HepG2 (cell line): ENCODE results near the gene NPHS1. TPM values are rescaled to one million over a fixed set of nuclear protein-coding genes. Genes with fewer than 3 reads are reported as not detected.

Experiments
- ATAC-seq: fragments of 200-7000 bp; cut with Tn5 transposase; 3 replicates; pipeline ENCODE4 v1.9.1; 2020; ENCODE audit warnings: mild to moderate bottlenecking, moderate library complexity
- BruUV-seq: library from RNA; stranded (reverse); fragments of 400-500 nt; replicated peaks from 2 replicates; lab custom pipeline; 2021; lab: Mats Ljungman, UMichigan
- CTCF ChIA-PET: fragments of 300-600 bp; formaldehyde crosslinking; extraction: SDS; loops from one replicate; lab custom pipeline; 2021; ENCODE audit warnings: low total read pairs, inconsistent platforms, low intra/inter-chr PET ratio; lab: Yijun Ruan, JAX
- POLR2A ChIA-PET: fragments of 350-600 bp; sonication (Branson Sonifier 250); formaldehyde crosslinking; loops from one replicate; lab custom pipeline; 2020; ENCODE audit warnings: antibody characterized with exemption, inconsistent platforms; lab: Yijun Ruan, JAX
- DNase-seq: peaks from one replicate; pipeline ENCODE4 v3.0.0-alpha.2; 2015; ENCODE audit warnings: low spot score
- FAIRE-seq: peaks from 3 replicates; lab custom pipeline; 2011; peaks lifted over from hg19 to GRCh38; lab: Jason Lieb, UNC
- H2AFZ ChIP-seq: one replicate; pipeline ENCODE4 v1.6.1; 2011; ENCODE audit warnings: low read length, inconsistent platforms
- H3K27ac ChIP-seq: fragments of 300-600 bp; 3 replicates; pipeline ENCODE4 v1.8.0; 2011; ENCODE audit warnings: mixed run types, mild to moderate bottlenecking, mixed read lengths, low read length, inconsistent platforms; ENCODE audit not compliant: insufficient read depth; ENCODE audit errors: extremely low read length
- H3K27me3 ChIP-seq, 2 experiments: fragments of 200-600 bp in 1 of 2; 2 replicates in 1 of 2; 3 replicates in 1 of 2; pipeline versions ENCODE4 v1.6.0 to v1.8.0; 2011; ENCODE audit warnings: low read length in 2 of 2, mild to moderate bottlenecking in 2 of 2, moderate library complexity in 2 of 2, inconsistent platforms in 1 of 2; ENCODE audit not compliant: insufficient read depth in 2 of 2, control insufficient read depth in 1 of 2
- H3K36me3 ChIP-seq, 2 experiments: fragments of 200-600 bp in 1 of 2; replicated peaks in 1 of 2; 2 replicates in 1 of 2; 3 replicates in 1 of 2; pipeline versions ENCODE4 v1.5.1 to v1.8.0; 2011; ENCODE audit warnings: low read length in 2 of 2, inconsistent platforms in 1 of 2; ENCODE audit not compliant: insufficient read depth in 2 of 2, control insufficient read depth in 1 of 2
- H3K4me1 ChIP-seq: 2 replicates; pipeline ENCODE4 v1.5.1; 2012; ENCODE audit warnings: low read length, inconsistent platforms; ENCODE audit not compliant: insufficient read depth
- H3K4me2 ChIP-seq: 2 replicates; pipeline ENCODE4 v1.6.0; 2011; ENCODE audit warnings: low read depth, low read length, inconsistent platforms
- H3K4me3 ChIP-seq, 3 experiments: fragments of 200-600 bp in 1 of 3; sonication (generic), shearing (Covaris generic) in 1 of 3; replicated peaks in 1 of 3; 2 replicates each; pipeline ENCODE4 v1.5.1; 2011 to 2016; ENCODE audit warnings: low read length in 3 of 3, inconsistent platforms in 2 of 3, low read depth in 2 of 3, mild to moderate bottlenecking in 2 of 3, control low read depth in 1 of 3, mixed read lengths in 1 of 3; ENCODE audit not compliant: insufficient read depth in 1 of 3
- H3K79me2 ChIP-seq: one replicate; pipeline ENCODE4 v1.6.1; 2011; ENCODE audit warnings: low read length, inconsistent platforms; ENCODE audit not compliant: insufficient read depth
- H3K9ac ChIP-seq: 2 replicates; pipeline ENCODE4 v1.6.0; 2011; ENCODE audit warnings: mild to moderate bottlenecking, low read depth, low read length, inconsistent platforms; ENCODE audit not compliant: insufficient read depth
- H3K9me3 ChIP-seq: 2 replicates; pipeline ENCODE4 v1.5.1; 2012; ENCODE audit warnings: mild to moderate bottlenecking, low read length
- H4K20me1 ChIP-seq: 2 replicates; pipeline ENCODE4 v1.6.0; 2011; ENCODE audit warnings: inconsistent platforms, mild to moderate bottlenecking, low read length, moderate library complexity; ENCODE audit not compliant: insufficient read depth
- HNRNPK ChIP-seq: fragments of 200-400 bp; formaldehyde crosslinking; IDR thresholded peaks from 2 replicates; pipeline ENCODE4 v1.6.1; 2018; ENCODE audit warnings: low read length, low read depth, moderate library complexity, mild to moderate bottlenecking; ENCODE audit not compliant: poor library complexity, severe bottlenecking
- HNRNPLL ChIP-seq: fragments of 200-400 bp; formaldehyde crosslinking; IDR thresholded peaks from 2 replicates; pipeline ENCODE4 v1.6.1; 2017; ENCODE audit warnings: mild to moderate bottlenecking, low read depth, low read length; ENCODE audit not compliant: poor library complexity, severe bottlenecking
- NFIB ChIP-seq: sonication (generic); formaldehyde crosslinking; IDR thresholded peaks from 2 replicates; pipeline ENCODE4 v1.9.0; 2021; ENCODE audit warnings: missing genetic modification reagents, mild to moderate bottlenecking, borderline replicate concordance
- PHF21A ChIP-seq: sonication (generic); formaldehyde crosslinking; IDR thresholded peaks from 2 replicates; pipeline ENCODE4 v1.5.0; 2020; ENCODE audit warnings: mild to moderate bottlenecking, missing genetic modification reagents
- SMARCC2 ChIP-seq: fragments of 450-650 bp; IDR thresholded peaks from 2 replicates; pipeline ENCODE4 v1.6.1; 2017; ENCODE audit warnings: antibody characterized with exemption, mild to moderate bottlenecking
- ZFP90 ChIP-seq: sonication (generic); formaldehyde crosslinking; IDR thresholded peaks from 2 replicates; pipeline ENCODE4 v1.8.0; 2022; ENCODE audit warnings: missing genetic modification reagents, mild to moderate bottlenecking, inconsistent platforms, borderline replicate concordance
- ZFX ChIP-seq: sonication (generic); formaldehyde crosslinking; IDR thresholded peaks from 2 replicates; pipeline ENCODE4 v1.4.0; 2020; ENCODE audit warnings: mild to moderate bottlenecking, low read depth, missing genetic modification reagents, moderate library complexity
- ZNF20 ChIP-seq: sonication (generic); formaldehyde crosslinking; IDR thresholded peaks from 2 replicates; pipeline ENCODE4 v1.4.0; 2020; ENCODE audit warnings: mild to moderate bottlenecking, moderate library complexity, missing genetic modification reagents
- ZNF263 ChIP-seq: sonication (generic); formaldehyde crosslinking; IDR thresholded peaks from 2 replicates; pipeline ENCODE4 v1.4.0; 2020; ENCODE audit warnings: missing genetic modification reagents
- ZNF318 ChIP-seq: sonication (generic); formaldehyde crosslinking; IDR thresholded peaks from 2 replicates; pipeline ENCODE4 v1.4.0; 2020; ENCODE audit warnings: mild to moderate bottlenecking, missing genetic modification reagents
- ZNF563 ChIP-seq: sonication (generic); formaldehyde crosslinking; IDR thresholded peaks from 2 replicates; pipeline ENCODE4 v1.8.0; 2022; ENCODE audit warnings: mild to moderate bottlenecking, moderate library complexity, missing genetic modification reagents
- ZNF597 ChIP-seq: sonication (generic); formaldehyde crosslinking; IDR thresholded peaks from 2 replicates; pipeline ENCODE4 v1.5.0; 2020; ENCODE audit warnings: missing genetic modification reagents
- WGBS: methylation state at CpG from one replicate; pipeline ENCODE4 v1.1.6; 2017; ENCODE audit warnings: low lambda C conversion rate; 5-methylcytosine and 5-hydroxymethylcytosine counted together
- in situ Hi-C: cut with HindIII; loops from 2 replicates; pipeline ENCODE4 v1.10.0; 2017; ENCODE audit warnings: low pct_unique_long_range_greater_than_20kb; ENCODE audit not compliant: extremely low pct_ligation_motif_present
- intact Hi-C: fragments of 100-400 bp; cut with micrococcal nuclease; formaldehyde crosslinking; loops from one replicate; pipeline ENCODE4 v1.10.0; 2022; ENCODE audit not compliant: unreplicated experiment
- polyA plus RNA-seq, 8 experiments: library from polyadenylated mRNA; depleted of rRNA in 3 of 8; stranded (reverse) in 7 of 8; unstranded in 1 of 8; fragments of >200 nt; fragmentation: Illumina TruSeq in 4 of 8; extraction: Trizol in 4 of 8; gene quantifications; 2 replicates each; pipeline versions ENCODE4 v1.2.1 to v1.2.3, GENCODE V29; 2011 to 2016; ENCODE audit warnings: low read depth in 4 of 8, missing spikeins in 1 of 8, mixed read lengths in 1 of 8; ENCODE audit not compliant: insufficient read depth in 1 of 8
- total RNA-seq, 5 experiments: library from RNA; depleted of rRNA; stranded (reverse); fragments of >200 nt; fragmentation: Illumina TruSeq; extraction: Trizol; gene quantifications; 2 replicates each; pipeline ENCODE4 v1.2.3, GENCODE V29; 2016; ENCODE audit warnings: low read depth in 1 of 5

The NPHS1 gene
- total and polyA plus RNA-seq, 2 of the 13 experiments (the other 11 are each of a cell fraction or from before 2014, with no cell fraction given), result not detected

GRCh38 chr19:35868823-35869326 lies 16.6 kb upstream of the NPHS1 start (continued):
- TF ChIP-seq ZNF597 (CRISPR knock-in tag), result no peak
- no peak for TF ChIP-seq SMARCC2
- 0 out of 2 replicates have a peak, but pooled peaks have one; percentile 15 for TF ChIP-seq ZFX (CRISPR knock-in tag)
- no peak for TF ChIP-seq ZNF20 (CRISPR knock-in tag)

- peaks cover 16% of the 10 kb centered on the region for H3K4me1 ChIP-seq
- BruUV-seq, result no TSS peak
- H4K20me1 ChIP-seq, result no peaks in the 10 kb centered on the region
- ATAC-seq, result peak; percentile 82
- H3K27ac ChIP-seq, result no peak within 1 kb of the TSS
- peak; percentile 14 for DNase-seq
- peak within 1 kb of the TSS; percentile 61 for H3K4me2 ChIP-seq
- H3K27me3 ChIP-seq, result no peaks in the 10 kb centered on the region; a peak in 2 of 5 replicates
- no peaks in the 10 kb centered on the region for H3K9me3 ChIP-seq
- H3K79me2 ChIP-seq, result no peaks in the 10 kb centered on the region
- intact Hi-C loops (no loop called here), in situ Hi-C loops (no loop called here)
- 1% methylated on average over 8 of the region's 60 CpGs for WGBS
- no peak within 1 kb of the TSS for H2AFZ ChIP-seq
- no peak for FAIRE-seq
- H3K9ac ChIP-seq, result no peak within 1 kb of the TSS
- ChIA-PET POLR2A (no interaction called here), CTCF (no interaction called here)
- H3K36me3 ChIP-seq, result no peaks in the 10 kb centered on the region
- peak within 1 kb of the TSS; percentile 43 to 52 (median 47); a peak in 4 of 6 replicates for H3K4me3 ChIP-seq
- TF ChIP-seq ZNF263, result peak; percentile 45; the same call in 1 of the 2 replicates
- TF ChIP-seq ZFP90 (CRISPR knock-in tag), result no peak
- no peak for TF ChIP-seq ZNF318 (CRISPR knock-in tag)
- TF ChIP-seq PHF21A, result 0 out of 2 replicates have a peak, but pooled peaks have one; percentile 27
- TF ChIP-seq NFIB, result no peak
- 0 out of 2 replicates have a peak, but pooled peaks have one; percentile 9 for TF ChIP-seq ZNF563 (CRISPR knock-in tag)
- TF ChIP-seq HNRNPLL, result peak; percentile 68
- peak; percentile 59 for TF ChIP-seq HNRNPK
Measured at GRCh38 chr19:35868172-35868822, 16.0 kb upstream of the NPHS1 start, which contains the start of gene APLP1. Gene APLP1 (plus strand): TSS chr19:35868574. CDS start chr19:35868637, 63 bp downstream.
